Gastroesophageal sphincter (tissue), 4 donors: Measurements from ENCODE around the gene SDK1. TPM values are rescaled to one million over a fixed set of nuclear protein-coding genes. Genes with fewer than 3 reads are reported as not detected.

Experiments
- ATAC-seq: fragments of 150-250 bp; one replicate; pipeline ENCODE4 v1.9.1; 2016; ENCODE audit warnings: mild to moderate bottlenecking, moderate library complexity
- H3K27ac ChIP-seq, 4 donors: fragments of 200-600 bp; sonication (generic) in 3 of 4; 1 replicate in 3 of 4; 2 replicates in 1 of 4; pipeline ENCODE4 v1.5.1; 2016 to 2019
- H3K27me3 ChIP-seq: fragments of 200-600 bp; sonication (generic); one replicate; pipeline ENCODE4 v1.5.1; 2019
- H3K36me3 ChIP-seq, 2 donors: fragments of 200-600 bp; sonication (generic); one replicate each; pipeline ENCODE4 v1.5.1; 2019; ENCODE audit warnings: control low read depth in 1 of 2
- H3K4me1 ChIP-seq, 3 donors: fragments of 200-600 bp; sonication (generic); 1 replicate in 2 of 3; 2 replicates in 1 of 3; pipeline ENCODE4 v1.5.1; 2016 to 2019; ENCODE audit warnings: control low read depth in 2 of 3
- H3K4me3 ChIP-seq, 2 donors: fragments of 200-600 bp; sonication (generic); one replicate each; pipeline ENCODE4 v1.5.1; 2019; ENCODE audit warnings: mild to moderate bottlenecking in 1 of 2, moderate library complexity in 1 of 2
- H3K9me3 ChIP-seq, 3 donors: fragments of 200-600 bp; sonication (generic); one replicate each; pipeline ENCODE4 v1.5.1; 2017 to 2019; ENCODE audit warnings: control low read depth in 2 of 3
- CTCF ChIP-seq, 4 experiments: fragments of 200-600 bp in 2 of 4; fragments of 450-650 bp in 2 of 4; sonication (generic) in 1 of 4; IDR thresholded peaks; one replicate each; pipeline ENCODE4 v1.5.1; 2017 to 2019; ENCODE audit warnings: antibody characterized with exemption in 4 of 4, mild to moderate bottlenecking in 2 of 4, moderate library complexity in 2 of 4
- EP300 ChIP-seq: sonication (generic); formaldehyde crosslinking; IDR thresholded peaks from one replicate; pipeline ENCODE4 v1.6.1; 2017; ENCODE audit warnings: antibody characterized with exemption, mild to moderate bottlenecking
- POLR2A ChIP-seq, 2 donors: fragments of 450-650 bp; IDR thresholded peaks; one replicate each; pipeline ENCODE4 v1.6.1; 2017; ENCODE audit warnings: antibody characterized with exemption in 2 of 2, mild to moderate bottlenecking in 2 of 2, moderate library complexity in 1 of 2
- POLR2AphosphoS5 ChIP-seq: sonication (generic); formaldehyde crosslinking; IDR thresholded peaks from one replicate; pipeline ENCODE4 v1.6.1; 2017; ENCODE audit warnings: antibody characterized with exemption
- WGBS, 2 donors: methylation state at CpG; one replicate each; pipeline ENCODE4 v1.1.5; 2018; ENCODE audit warnings: low coverage in 1 of 2; 5-methylcytosine and 5-hydroxymethylcytosine counted together
- total RNA-seq, 4 donors: library from RNA; depleted of rRNA; stranded (reverse); fragments of >200 nt; gene quantifications; one replicate each; pipeline ENCODE4 v1.1.0, GENCODE V29; 2016

SDK1 gene
- total RNA-seq, 4 donors from 2014 or later, result 6.1 to 13.6 (median 8.7) TPM

GRCh38 chr7:4281231-4281993, 980.4 kb downstream of the SDK1 start:
- Histone ChIP-seq H3K4me3 (no peak overlapping the region), H3K4me1 (no peaks in the 10 kb centered on the region), H3K27me3 (peaks cover 42% of the 10 kb centered on the region), H3K9me3 (no peaks in the 10 kb centered on the region), H3K27ac (no peak overlapping the region), H3K36me3 (no peaks in the 10 kb centered on the region)
- ATAC-seq, result no peak
- 77 to 92% methylated on average over 6 of the region's 9 CpGs for WGBS, 2 donors
- TF ChIP-seq POLR2AphosphoS5 (no peak), POLR2A (IDR thresholded peaks at IDR 0.05) (no peak), CTCF (IDR thresholded peaks at IDR 0.05) (no peak), EP300 (no peak)

GRCh38 chr7:4282434-4283223, 981.6 kb downstream of the SDK1 start:
- no peak overlapping the region for H3K4me3 ChIP-seq
- TF ChIP-seq EP300, result no peak
- TF ChIP-seq CTCF (IDR thresholded peaks at IDR 0.05), result no peak
- no peak for TF ChIP-seq POLR2AphosphoS5
- TF ChIP-seq POLR2A (IDR thresholded peaks at IDR 0.05), result no peak
- no peak overlapping the region for H3K27ac ChIP-seq
- H3K9me3 ChIP-seq, result peaks cover 0 to 7% (median 0%) of the 10 kb centered on the region in 3 donors
- H3K4me1 ChIP-seq, result no peaks in the 10 kb centered on the region
- no peak for ATAC-seq
- peaks cover 51% of the 10 kb centered on the region for H3K27me3 ChIP-seq
- H3K36me3 ChIP-seq, result no peaks in the 10 kb centered on the region
- 76 to 87% methylated on average over 3 to 6 of the region's 14 CpGs for WGBS, 2 donors

GRCh38 chr7:4286351-4286750, 985.3 kb downstream of the SDK1 start:
- peaks cover 60% of the 10 kb centered on the region for H3K27me3 ChIP-seq
- no peak overlapping the region for H3K4me3 ChIP-seq
- no peaks in the 10 kb centered on the region for H3K4me1 ChIP-seq
- 19 to 31% methylated on average over 9 of the region's 9 CpGs for WGBS, 2 donors
- H3K9me3 ChIP-seq, result peaks cover 0 to 34% (median 0%) of the 10 kb centered on the region in 3 donors
- H3K27ac ChIP-seq, result no peak overlapping the region
- TF ChIP-seq POLR2A (IDR thresholded peaks at IDR 0.05), result no peak
- no peak for TF ChIP-seq EP300
- no peak for TF ChIP-seq POLR2AphosphoS5
- no peak for TF ChIP-seq CTCF (IDR thresholded peaks at IDR 0.05)
- no peaks in the 10 kb centered on the region for H3K36me3 ChIP-seq
- ATAC-seq, result no peak

GRCh38 chr7:4288791-4289394, 987.8 kb downstream of the SDK1 start:
- no peak overlapping the region for H3K4me3 ChIP-seq
- no peak for ATAC-seq
- TF ChIP-seq EP300 (no peak), POLR2A (IDR thresholded peaks at IDR 0.05) (no peak), CTCF (IDR thresholded peaks at IDR 0.05) (no peak), POLR2AphosphoS5 (no peak)
- 80 to 96% methylated on average over 1 of the region's 1 CpG for WGBS, 2 donors
- H3K27me3 ChIP-seq, result peaks cover 49% of the 10 kb centered on the region
- no peaks in the 10 kb centered on the region for H3K4me1 ChIP-seq
- H3K9me3 ChIP-seq, result peaks cover 0 to 55% (median 0%) of the 10 kb centered on the region in 3 donors
- H3K27ac ChIP-seq, result no peak overlapping the region
- H3K36me3 ChIP-seq, result no peaks in the 10 kb centered on the region
